Fibroblast of mammary gland (primary cell): ENCODE measurements around the gene TPSD1.
"Not testable (repeated sequence)": the region's sequence is repeated elsewhere in the genome, so short reads cannot be mapped to it uniquely, and the experiment has no call there.

ENCODE experiments used
- DNase-seq: peaks from one replicate; pipeline ENCODE4 v3.0.0-alpha.2; 2010; ENCODE audit warnings: low read depth
- H3K4me3 ChIP-seq: 2 replicates; pipeline ENCODE4 v1.5.1; 2011; ENCODE audit warnings: low read depth, mild to moderate bottlenecking, low read length, moderate library complexity; ENCODE audit not compliant: control insufficient read depth
- CTCF ChIP-seq: conservative IDR thresholded peaks from 2 replicates; pipeline ENCODE4 v1.5.1; 2011; ENCODE audit warnings: low read depth, low read length, inconsistent platforms; ENCODE audit not compliant: control insufficient read depth, insufficient read depth

TPSD1 gene

GRCh38 chr16:1230471-1231212, 25.2 kb upstream of the TPSD1 start:
- not testable (repeated sequence) for H3K4me3 ChIP-seq, DNase-seq

- not testable (repeated sequence) for H3K4me3 ChIP-seq, DNase-seq
These were observed 24.6 kb upstream of the TPSD1 start for GRCh38 chr16:1231301-1231700.

GRCh38 chr16:1232049-1232748, 23.7 kb upstream of the TPSD1 start:
- DNase-seq, H3K4me3 ChIP-seq: not testable (repeated sequence)

- DNase-seq, H3K4me3 ChIP-seq: not testable (repeated sequence)
These were observed 19.2 kb upstream of the TPSD1 start for GRCh38 chr16:1236659-1237058.

GRCh38 chr16:1237990-1238389, 17.9 kb upstream of the TPSD1 start:
- H3K4me3 ChIP-seq: no peak overlapping the region
- no peak for DNase-seq
- no peak for TF ChIP-seq CTCF

GRCh38 chr16:1238909-1239308, 17.0 kb upstream of the TPSD1 start:
- not testable (repeated sequence) for DNase-seq, H3K4me3 ChIP-seq

GRCh38 chr16:1239575-1239974, 16.3 kb upstream of the TPSD1 start:
- H3K4me3 ChIP-seq, DNase-seq: not testable (repeated sequence)

GRCh38 chr16:1240436-1240835, 15.4 kb upstream of the TPSD1 start, which contains the start of gene TPSAB1:
Gene TPSAB1, plus strand, starts transcription at chr16:1240705. Its CDS starts 234 bp downstream, at chr16:1240939.
- H3K4me3 ChIP-seq, DNase-seq: not testable (repeated sequence)

- H3K4me3 ChIP-seq, DNase-seq: not testable (repeated sequence)
These were observed 14.8 kb upstream of the TPSD1 start for GRCh38 chr16:1241081-1241480.

- DNase-seq: not testable (repeated sequence)
These were observed 12.5 kb upstream of the TPSD1 start for GRCh38 chr16:1243363-1243762.

GRCh38 chr16:1243907-1244850, 11.7 kb upstream of the TPSD1 start:
- H3K4me3 ChIP-seq: not testable (repeated sequence)

More at GRCh38 chr16:1243363-1243762, 12.5 kb upstream of the TPSD1 start:
- not testable (repeated sequence) for H3K4me3 ChIP-seq

GRCh38 chr16:1244881-1245280, 11.0 kb upstream of the TPSD1 start:
- TF ChIP-seq CTCF: no peak
- no peak overlapping the region for H3K4me3 ChIP-seq
- DNase-seq: no peak

More at GRCh38 chr16:1243907-1244850, 11.7 kb upstream of the TPSD1 start:
- not testable (repeated sequence) for DNase-seq
